ENCODE data around the gene ZFHX3.

- TF ChIP-seq CTCF (IDR thresholded peaks at IDR 0.05) (no peak), POLR2A (IDR thresholded peaks at IDR 0.05) (no peak)
Observed at GRCh38 chr16:73049091-73049490, 1.2 kb upstream of the ZFHX3 start.

All from right lobe of liver (tissue), 4 donors.